ENCODE data around the gene AKNA.

The AKNA gene

DNA sequence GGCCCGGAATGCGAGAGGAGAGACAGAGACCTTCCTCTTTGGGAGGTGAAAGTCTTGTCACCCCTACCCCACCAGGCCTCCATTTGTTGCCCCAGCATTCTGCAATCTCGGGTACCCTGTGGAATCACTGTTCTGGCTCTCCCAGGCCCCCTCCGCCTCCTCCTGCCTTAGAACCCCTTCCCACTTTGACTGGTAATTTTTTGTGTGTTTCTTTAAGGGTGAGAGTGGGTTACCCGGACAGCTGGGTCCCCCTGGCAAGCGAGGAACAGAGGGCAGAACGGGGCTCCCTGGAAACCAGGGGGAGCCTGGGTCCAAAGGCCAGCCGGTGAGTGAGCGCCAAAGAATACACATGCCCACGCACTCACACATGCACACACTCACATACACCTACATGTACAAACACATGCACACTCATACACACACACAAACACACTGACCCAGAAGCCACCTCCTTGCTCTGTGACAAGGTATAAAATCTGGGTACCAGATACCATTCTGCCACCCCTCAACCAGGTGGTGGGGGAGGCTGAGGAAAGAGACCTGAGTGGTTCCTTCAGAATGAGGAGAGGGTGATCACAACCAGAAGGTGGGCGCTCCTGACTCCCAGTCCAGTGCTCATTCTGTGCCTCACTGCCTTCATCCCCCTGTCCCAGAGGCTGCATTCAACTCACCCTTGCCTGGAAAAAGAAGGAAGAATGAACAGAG, 95.7 kb downstream of the AKNA start:
- TF ChIP-seq FOXP2 (optimal IDR thresholded peaks at IDR 0.05; ENCODE audit: borderline replicate concordance, extremely low read depth, extremely low read length, insufficient read depth) (no peak), SIN3A (IDR thresholded peaks at IDR 0.05; ENCODE audit: borderline replicate concordance, insufficient read depth, low read length) (no peak), TAF1 (IDR thresholded peaks at IDR 0.05; ENCODE audit: borderline replicate concordance, insufficient read depth, low read length) (no peak), POLR2AphosphoS5 (IDR thresholded peaks at IDR 0.05; ENCODE audit: low read depth, low read length) (no peak)
- TF ChIP-seq, protein P1, sequence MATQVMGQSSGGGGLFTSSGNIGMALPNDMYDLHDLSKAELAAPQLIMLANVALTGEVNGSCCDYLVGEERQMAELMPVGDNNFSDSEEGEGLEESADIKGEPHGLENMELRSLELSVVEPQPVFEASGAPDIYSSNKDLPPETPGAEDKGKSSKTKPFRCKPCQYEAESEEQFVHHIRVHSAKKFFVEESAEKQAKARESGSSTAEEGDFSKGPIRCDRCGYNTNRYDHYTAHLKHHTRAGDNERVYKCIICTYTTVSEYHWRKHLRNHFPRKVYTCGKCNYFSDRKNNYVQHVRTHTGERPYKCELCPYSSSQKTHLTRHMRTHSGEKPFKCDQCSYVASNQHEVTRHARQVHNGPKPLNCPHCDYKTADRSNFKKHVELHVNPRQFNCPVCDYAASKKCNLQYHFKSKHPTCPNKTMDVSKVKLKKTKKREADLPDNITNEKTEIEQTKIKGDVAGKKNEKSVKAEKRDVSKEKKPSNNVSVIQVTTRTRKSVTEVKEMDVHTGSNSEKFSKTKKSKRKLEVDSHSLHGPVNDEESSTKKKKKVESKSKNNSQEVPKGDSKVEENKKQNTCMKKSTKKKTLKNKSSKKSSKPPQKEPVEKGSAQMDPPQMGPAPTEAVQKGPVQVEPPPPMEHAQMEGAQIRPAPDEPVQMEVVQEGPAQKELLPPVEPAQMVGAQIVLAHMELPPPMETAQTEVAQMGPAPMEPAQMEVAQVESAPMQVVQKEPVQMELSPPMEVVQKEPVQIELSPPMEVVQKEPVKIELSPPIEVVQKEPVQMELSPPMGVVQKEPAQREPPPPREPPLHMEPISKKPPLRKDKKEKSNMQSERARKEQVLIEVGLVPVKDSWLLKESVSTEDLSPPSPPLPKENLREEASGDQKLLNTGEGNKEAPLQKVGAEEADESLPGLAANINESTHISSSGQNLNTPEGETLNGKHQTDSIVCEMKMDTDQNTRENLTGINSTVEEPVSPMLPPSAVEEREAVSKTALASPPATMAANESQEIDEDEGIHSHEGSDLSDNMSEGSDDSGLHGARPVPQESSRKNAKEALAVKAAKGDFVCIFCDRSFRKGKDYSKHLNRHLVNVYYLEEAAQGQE (IDR thresholded peaks at IDR 0.05; ENCODE audit: insufficient read depth in 1 of 2, low read depth in 2 of 2, low read length in 2 of 2) = no peak

DNA sequence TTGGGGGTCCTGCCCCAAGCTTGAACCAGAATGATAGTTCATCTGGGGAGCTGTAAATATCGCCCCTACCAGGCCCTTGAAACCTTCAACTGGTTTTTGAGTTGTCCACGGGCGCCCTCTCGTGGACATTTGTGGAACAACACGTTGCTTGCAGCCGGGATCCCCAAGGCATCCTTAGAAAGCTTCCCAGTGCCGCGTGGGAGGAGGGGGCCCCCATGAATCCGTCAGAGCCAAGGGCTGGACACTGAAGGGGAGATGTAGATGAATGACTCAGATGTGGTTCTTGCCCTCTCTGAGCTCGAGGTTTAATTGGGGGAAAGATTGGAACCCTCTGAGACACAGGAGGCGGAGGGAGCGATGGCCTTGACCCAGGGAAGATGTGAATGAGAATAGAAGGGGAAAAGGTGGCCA, 96.7 kb downstream of the AKNA start:
- no peak for TF ChIP-seq FOXP2 (optimal IDR thresholded peaks at IDR 0.05; ENCODE audit: borderline replicate concordance, extremely low read depth, extremely low read length, insufficient read depth)
- TF ChIP-seq TAF1 (IDR thresholded peaks at IDR 0.05; ENCODE audit: borderline replicate concordance, insufficient read depth, low read length) = no peak
- TF ChIP-seq POLR2AphosphoS5 (IDR thresholded peaks at IDR 0.05; ENCODE audit: low read depth, low read length) = no peak
- TF ChIP-seq SIN3A (IDR thresholded peaks at IDR 0.05; ENCODE audit: borderline replicate concordance, insufficient read depth, low read length) = no peak
- TF ChIP-seq, protein P1 (IDR thresholded peaks at IDR 0.05; ENCODE audit: insufficient read depth in 1 of 2, low read depth in 2 of 2, low read length in 2 of 2) = no peak

DNA sequence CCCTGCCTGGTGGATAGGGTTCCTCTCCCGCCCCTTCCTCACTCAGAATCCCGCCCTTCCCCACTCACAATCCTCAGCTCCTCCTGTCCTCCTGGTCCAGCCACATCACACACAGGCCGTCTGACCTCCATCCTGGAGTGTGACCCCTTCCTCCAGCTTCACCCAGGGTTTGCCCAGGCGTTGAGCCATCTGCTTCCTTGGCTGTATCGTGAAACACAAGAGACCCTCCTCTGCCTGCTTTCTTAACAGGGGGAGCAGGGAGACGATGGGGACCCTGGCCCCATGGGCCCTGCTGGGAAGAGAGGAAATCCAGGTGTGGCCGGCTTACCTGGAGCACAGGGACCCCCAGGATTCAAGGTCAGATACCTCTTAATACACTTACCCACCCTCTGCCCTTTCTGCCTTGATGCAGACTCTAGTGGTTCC, 97.2 kb downstream of the AKNA start:
- no peak for TF ChIP-seq SIN3A (IDR thresholded peaks at IDR 0.05; ENCODE audit: borderline replicate concordance, insufficient read depth, low read length)
- no peak for TF ChIP-seq FOXP2 (optimal IDR thresholded peaks at IDR 0.05; ENCODE audit: borderline replicate concordance, extremely low read depth, extremely low read length, insufficient read depth)
- TF ChIP-seq, protein P1 (IDR thresholded peaks at IDR 0.05; ENCODE audit: insufficient read depth in 1 of 2, low read depth in 2 of 2, low read length in 2 of 2) = no peak
- no peak for TF ChIP-seq TAF1 (IDR thresholded peaks at IDR 0.05; ENCODE audit: borderline replicate concordance, insufficient read depth, low read length)
- no peak for TF ChIP-seq POLR2AphosphoS5 (IDR thresholded peaks at IDR 0.05; ENCODE audit: low read depth, low read length)

DNA sequence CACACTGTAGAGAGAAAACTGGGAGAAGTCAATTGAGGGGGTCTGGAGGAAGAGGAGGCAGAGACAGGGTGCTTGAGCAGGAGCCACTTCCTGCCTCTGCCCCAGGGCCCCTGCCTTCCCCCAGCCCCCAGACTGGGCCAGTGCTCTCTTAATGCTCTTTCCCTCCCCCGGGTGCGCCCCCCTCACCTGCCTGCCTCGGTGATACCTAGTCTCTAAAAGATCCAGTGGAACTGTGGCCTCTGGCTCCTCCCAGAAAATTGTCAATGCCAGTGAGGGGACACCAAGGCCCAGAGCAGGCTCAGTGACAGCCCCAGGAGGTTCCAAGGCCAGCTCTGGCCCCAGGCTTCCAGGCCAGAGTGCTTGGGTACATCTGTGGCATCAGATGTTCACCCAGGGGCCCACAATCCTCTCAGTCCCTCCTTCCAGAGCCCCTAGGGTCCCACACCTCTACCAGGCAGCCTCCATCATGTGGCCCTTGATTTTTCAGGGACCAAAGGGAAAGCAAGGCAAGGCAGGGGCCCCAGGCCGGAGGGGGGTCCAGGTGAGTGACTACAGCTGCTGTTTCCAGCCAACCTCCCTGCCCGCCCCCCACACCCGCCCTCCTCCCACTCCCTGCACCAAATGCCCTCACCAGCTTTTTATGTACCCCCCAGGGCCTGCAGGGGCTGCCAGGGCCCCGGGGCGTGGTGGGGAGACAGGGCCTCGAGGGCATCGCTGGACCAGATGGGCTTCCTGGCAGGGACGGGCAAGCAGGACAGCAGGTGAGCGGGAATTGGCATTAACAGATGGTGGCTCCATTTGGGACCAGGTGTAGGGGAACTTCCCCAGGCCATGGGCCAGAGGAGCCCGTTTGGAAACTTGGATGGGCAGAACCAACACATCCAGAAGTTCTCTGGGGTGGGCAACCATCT, 98.0 kb downstream of the AKNA start:
- no peak for TF ChIP-seq FOXP2 (optimal IDR thresholded peaks at IDR 0.05; ENCODE audit: borderline replicate concordance, extremely low read depth, extremely low read length, insufficient read depth)
- no peak for TF ChIP-seq TAF1 (IDR thresholded peaks at IDR 0.05; ENCODE audit: borderline replicate concordance, insufficient read depth, low read length)
- TF ChIP-seq, protein P1 (IDR thresholded peaks at IDR 0.05; ENCODE audit: insufficient read depth in 1 of 2, low read depth in 2 of 2, low read length in 2 of 2) = no peak
- TF ChIP-seq POLR2AphosphoS5 (IDR thresholded peaks at IDR 0.05; ENCODE audit: low read depth, low read length) = no peak
- TF ChIP-seq SIN3A (IDR thresholded peaks at IDR 0.05; ENCODE audit: borderline replicate concordance, insufficient read depth, low read length) = no peak

Measured in PFSK-1 (cell line).